Heart right ventricle (tissue), 16 donors: Measurements from ENCODE around the gene TMEM170B. TPM values are rescaled to one million over a fixed set of nuclear protein-coding genes. Genes with fewer than 3 reads are reported as not detected.

ENCODE experiments used
- ATAC-seq, 8 donors: fragments of 200-7000 bp; cut with Tn5 transposase; one replicate each; pipeline ENCODE4 v1.9.1; 2020; ENCODE audit warnings: mild to moderate bottlenecking in 8 of 8, moderate library complexity in 8 of 8, moderate number of reproducible peaks in 1 of 8
- DNase-seq, 2 donors: peaks; one replicate each; pipeline ENCODE4 v3.0.0-alpha.2; 2020
- H3K27ac ChIP-seq, 10 donors: fragments of 200-600 bp; sonication (generic) in 2 of 10; one replicate each; pipeline versions ENCODE4 v1.5.0 to v1.8.0; 2020 to 2022; ENCODE audit warnings: mild to moderate bottlenecking in 3 of 10
- H3K27me3 ChIP-seq, 7 donors: fragments of 200-600 bp; one replicate each; pipeline ENCODE4 v1.8.0; 2021 to 2022; ENCODE audit warnings: mild to moderate bottlenecking in 2 of 7
- H3K36me3 ChIP-seq, 9 donors: fragments of 200-600 bp; sonication (generic) in 1 of 9; one replicate each; pipeline versions ENCODE4 v1.5.0 to v1.8.0; 2020 to 2022; ENCODE audit warnings: mild to moderate bottlenecking in 2 of 9
- H3K4me1 ChIP-seq, 9 donors: fragments of 200-600 bp; sonication (generic) in 1 of 9; one replicate each; pipeline versions ENCODE4 v1.5.0 to v1.8.0; 2020 to 2022; ENCODE audit warnings: mild to moderate bottlenecking in 4 of 9
- H3K4me3 ChIP-seq, 10 donors: fragments of 200-600 bp; sonication (generic) in 2 of 10; one replicate each; pipeline versions ENCODE4 v1.5.0 to v1.8.0; 2020 to 2022; ENCODE audit warnings: mild to moderate bottlenecking in 7 of 10, moderate library complexity in 2 of 10
- H3K9me3 ChIP-seq, 11 donors: fragments of 200-600 bp in 10 of 11; sonication (generic) in 2 of 11; one replicate each; pipeline versions ENCODE4 v1.5.0 to v1.8.0; 2013 to 2022; ENCODE audit warnings: mild to moderate bottlenecking in 2 of 11, control low read depth in 1 of 11, moderate library complexity in 1 of 11
- WGBS, 2 donors: extraction: QIAGEN DNeasy Blood & Tissue Kit; methylation state at CpG; one replicate each; pipeline ENCODE4 v1.1.7; 2013; ENCODE audit warnings: inconsistent platforms in 1 of 2; 5-methylcytosine and 5-hydroxymethylcytosine counted together
- intact Hi-C, 10 donors: fragments of 100-400 bp; cut with DNase I; formaldehyde crosslinking; loops; one replicate each; pipeline versions ENCODE4 v1.11.1 to v1.14.2; 2022
- long read RNA-seq, 3 donors: library from polyadenylated mRNA; unstranded; transcript quantifications; one replicate each; pipeline ENCODE4 v2.0.0, GENCODE V29; 2020 to 2021
- polyA plus RNA-seq, 2 donors: library from polyadenylated mRNA; stranded (reverse); fragments of 200-250 nt; gene quantifications; one replicate each; pipeline ENCODE4 v1.2.3, GENCODE V29; 2013
- total RNA-seq, 10 donors: library from RNA; stranded (reverse); fragmentation: NEBNext Ultra II Directional in 3 of 10; extraction: Animal tissue kit (Norgen Biotek cat#: 25700) in 3 of 10; gene quantifications; one replicate each; pipeline versions ENCODE4 v1.2.1 to v1.2.4, GENCODE V29; 2021 to 2023
- TF ChIP-seq, protein P1 (sequence below), 9 donors: fragments of 200-600 bp; sonication (generic) in 2 of 9; IDR thresholded peaks; one replicate each; pipeline versions ENCODE4 v1.5.0 to v1.8.0; 2021 to 2022; ENCODE audit warnings: antibody characterized with exemption in 9 of 9, mild to moderate bottlenecking in 5 of 9, moderate library complexity in 1 of 9
- donor health status: Arrhythmogenic right ventricular cardiomyopathy.
- donor health status: ischemic (EF 13 %, LVEDD 7.1; RV severe dilation, severe dysfunction).
- donor health status: healthy with polysubstance abuse.
- donor health status: DM: no; HTN: yes; CAD: no.
- donor health status: DM: no; HTN: no; CAD: no.
- donor health status: ischemic (EF 25% LVEDD 6.9; RV normal size, moderate dysfunction).
- donor health status: ischemic (EF 25% LVEDD 5.7; RV mildly dilated, moderate dysfunction).
- donor health status: healthy.
- donor health status: DM: yes; HTN: yes; CAD: no.
- donor health status: Ischemic cardiomyopathy.
- donor health status: ischemic (EF 35%, LVEDD 5.7; RV mildly dilated, moderate dysfunction).
- donor health status: nonischemic (EF 11% LVEDD 7.7; RV severe dilation, severe dysfunction).
- donor health status: DM: yes; HTN: yes; CAD: no.
- donor health status: PGD.
- donor health status: ischemic (EF 29% LVEDD 5.4; RV normal size, mild dysfunction).
- donor health status: nonischemic (EF 23%, LVEDD 6.1; RV moderate dilation, normal function).

The TMEM170B gene, protein sequence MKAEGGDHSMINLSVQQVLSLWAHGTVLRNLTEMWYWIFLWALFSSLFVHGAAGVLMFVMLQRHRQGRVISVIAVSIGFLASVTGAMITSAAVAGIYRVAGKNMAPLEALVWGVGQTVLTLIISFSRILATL
- total RNA-seq: 1 to 10 TPM; 3.3 to 5.3 (median 4.3) TPM
- polyA plus RNA-seq: 1 to 10 TPM; 1.3 TPM
- long read RNA-seq, donor 1, full-length matches to known transcripts: 17 of 19 reads
- long read RNA-seq, donor 1, partial matches to known transcripts: 0 of 19 reads
- long read RNA-seq, donor 1, other reads (novel, unspliced or antisense): 2 of 19 reads
- long read RNA-seq, donor 2, full-length matches to known transcripts: 24 of 24 reads
- long read RNA-seq, donor 2, partial matches to known transcripts: 0 of 24 reads
- long read RNA-seq, donor 2, other reads (novel, unspliced or antisense): 0 of 24 reads
- long read RNA-seq, donor 3, partial matches to known transcripts: 0 of 1 reads
- long read RNA-seq, donor 3, other reads (novel, unspliced or antisense): 1 of 1 reads

DNA sequence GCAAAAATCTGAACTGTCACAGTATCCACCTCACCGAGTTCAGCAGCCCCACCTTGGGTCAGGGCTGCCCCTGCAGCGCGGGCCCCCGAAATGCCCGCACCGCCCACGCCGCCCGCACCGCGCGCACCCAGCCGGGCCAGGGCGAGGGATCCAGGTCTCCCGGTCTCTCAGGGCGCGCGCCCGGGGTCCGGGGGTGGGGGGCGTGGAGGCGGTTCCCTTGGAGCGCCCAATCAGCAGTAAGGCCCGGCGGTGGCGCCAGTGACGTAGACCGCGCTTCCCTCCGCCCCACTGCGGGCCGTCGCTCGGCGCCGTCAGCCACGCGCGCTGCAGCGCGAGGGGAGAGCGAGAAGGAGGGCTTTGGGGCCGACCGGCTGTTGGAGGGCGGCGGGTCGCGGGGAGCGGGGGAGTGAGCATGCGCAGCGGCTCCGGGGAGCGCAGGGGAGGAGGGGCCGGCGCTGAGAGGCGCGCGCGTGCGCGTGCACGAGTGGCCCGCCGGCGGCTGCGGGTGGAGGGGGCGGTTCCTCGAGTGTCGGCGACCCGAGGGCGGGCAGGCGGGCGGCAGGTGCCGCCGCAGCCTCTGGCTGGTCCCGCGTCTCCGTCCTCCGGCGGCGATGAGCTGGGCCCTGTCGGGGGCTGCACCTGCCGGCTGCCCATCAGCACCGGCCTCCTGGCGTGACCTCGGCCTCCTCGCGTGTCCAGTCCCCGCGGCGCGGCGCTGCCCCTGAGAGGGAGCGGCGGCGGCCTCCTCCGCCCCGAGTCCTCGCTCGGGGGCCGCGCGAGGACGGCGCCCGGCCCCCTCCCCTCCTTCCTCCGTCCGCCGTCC, at the start of gene TMEM170B:
Gene TMEM170B, plus strand, starts transcription at position 521 of the 823 bp plus-strand sequence. CDS start 529 bp downstream, outside the sequence.
- TF ChIP-seq, protein P1, sequence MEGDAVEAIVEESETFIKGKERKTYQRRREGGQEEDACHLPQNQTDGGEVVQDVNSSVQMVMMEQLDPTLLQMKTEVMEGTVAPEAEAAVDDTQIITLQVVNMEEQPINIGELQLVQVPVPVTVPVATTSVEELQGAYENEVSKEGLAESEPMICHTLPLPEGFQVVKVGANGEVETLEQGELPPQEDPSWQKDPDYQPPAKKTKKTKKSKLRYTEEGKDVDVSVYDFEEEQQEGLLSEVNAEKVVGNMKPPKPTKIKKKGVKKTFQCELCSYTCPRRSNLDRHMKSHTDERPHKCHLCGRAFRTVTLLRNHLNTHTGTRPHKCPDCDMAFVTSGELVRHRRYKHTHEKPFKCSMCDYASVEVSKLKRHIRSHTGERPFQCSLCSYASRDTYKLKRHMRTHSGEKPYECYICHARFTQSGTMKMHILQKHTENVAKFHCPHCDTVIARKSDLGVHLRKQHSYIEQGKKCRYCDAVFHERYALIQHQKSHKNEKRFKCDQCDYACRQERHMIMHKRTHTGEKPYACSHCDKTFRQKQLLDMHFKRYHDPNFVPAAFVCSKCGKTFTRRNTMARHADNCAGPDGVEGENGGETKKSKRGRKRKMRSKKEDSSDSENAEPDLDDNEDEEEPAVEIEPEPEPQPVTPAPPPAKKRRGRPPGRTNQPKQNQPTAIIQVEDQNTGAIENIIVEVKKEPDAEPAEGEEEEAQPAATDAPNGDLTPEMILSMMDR (IDR thresholded peaks at IDR 0.05): no peak
- H3K4me1 ChIP-seq: peaks cover 0 to 42% (median 8%) of the 10 kb centered on the region in 9 donors
- H3K27me3 ChIP-seq: no peaks in the 10 kb centered on the region
- peak; percentile 98 to 99 (median 99) for ATAC-seq
- H3K36me3 ChIP-seq: no peaks in the 10 kb centered on the region
- intact Hi-C loops: no loop called here
- peak within 1 kb of the TSS; percentile 58 to 93 (median 88) for H3K4me3 ChIP-seq
- peak within 1 kb of the TSS in 9 of 10 donors; percentile 57 to 95 (median 80) for H3K27ac ChIP-seq
- DNase-seq: peak; percentile 92 to 98
- 0% methylated on average over 79 to 110 of the region's 110 CpGs for WGBS, 2 donors
- H3K9me3 ChIP-seq: no peaks in the 10 kb centered on the region

DNA sequence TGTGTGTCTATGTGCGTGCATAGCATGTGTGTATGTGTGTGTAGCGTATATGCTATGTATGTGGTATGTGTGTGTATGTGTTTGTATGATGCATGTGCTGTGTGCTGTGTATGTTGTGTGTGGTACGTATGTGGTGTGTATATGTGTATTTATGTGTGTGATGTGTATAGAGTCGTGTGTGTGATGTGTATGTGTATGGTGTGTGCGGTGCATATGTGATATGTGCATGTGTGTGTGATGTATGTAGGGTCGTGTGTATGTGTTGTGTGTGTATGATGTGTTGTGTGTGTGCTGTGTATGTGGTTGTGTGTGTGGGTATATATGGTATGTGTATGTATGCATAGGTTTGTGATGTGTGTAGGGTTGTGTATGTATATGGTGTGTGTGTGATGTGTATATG, 46.6 kb upstream of the TMEM170B start:
- intact Hi-C loops: loop anchor here (10.0 kb wide), 5 partner anchors 126 to 536 kb away; partner anchors contain the start of gene NEDD9 (in 4 of the 10)
- H3K4me3 ChIP-seq: no peak overlapping the region
- no peak for ATAC-seq

DNA sequence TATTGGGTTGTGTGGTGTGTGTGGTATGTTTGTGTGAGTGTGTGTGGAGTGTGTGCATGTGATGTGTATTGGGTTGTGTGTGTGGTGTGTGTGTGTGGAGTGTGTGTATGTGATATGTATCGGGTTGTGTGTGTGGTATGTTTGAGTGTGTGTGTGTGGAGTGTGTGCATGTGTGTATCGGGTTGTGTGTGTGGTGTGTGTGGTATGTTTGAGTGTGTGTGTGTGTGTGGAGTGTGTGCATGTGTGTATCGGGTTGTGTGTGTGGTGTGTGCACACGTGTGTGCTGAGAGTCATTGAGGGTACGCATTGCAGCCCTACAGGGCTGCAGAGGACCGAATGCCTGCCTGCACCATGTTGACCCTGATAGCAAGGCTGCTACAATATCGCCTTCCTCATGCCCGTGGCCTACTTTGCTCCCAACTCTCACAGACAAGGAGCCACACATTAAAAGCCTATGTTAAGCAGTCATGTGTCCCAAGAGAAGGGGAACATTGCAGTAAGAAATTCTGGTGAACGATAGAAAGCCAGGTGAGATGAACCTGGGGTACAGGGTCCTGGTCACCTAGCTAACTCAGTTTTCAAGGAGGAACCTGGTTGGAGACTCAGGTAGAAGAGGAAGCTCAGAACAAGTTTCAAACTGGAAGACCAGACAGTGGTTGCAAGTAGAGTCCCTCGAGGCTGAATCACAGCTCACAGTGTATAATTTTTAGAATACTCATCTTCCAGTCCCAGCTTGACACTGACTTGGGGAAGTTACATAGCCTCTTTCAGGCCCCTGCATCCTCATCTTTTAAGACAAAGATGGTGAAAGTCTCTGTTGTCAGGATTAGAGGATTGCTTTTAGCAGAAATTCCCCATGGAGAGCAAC, 45.7 kb upstream of the TMEM170B start:
- Histone ChIP-seq H3K27ac (no peak overlapping the region), H3K9me3 (no peaks in the 10 kb centered on the region), H3K27me3 (peaks cover 0 to 4% (median 0%) of the 10 kb centered on the region in 7 donors), H3K36me3 (no peaks in the 10 kb centered on the region), H3K4me1 (peaks cover 0 to 22% (median 10%) of the 10 kb centered on the region in 9 donors), H3K4me3 (no peak overlapping the region)
- 89 to 90% methylated on average over 10 of the region's 10 CpGs for WGBS, 2 donors
- TF ChIP-seq, protein P1 (IDR thresholded peaks at IDR 0.05): no peak
- no peak for DNase-seq
- intact Hi-C loops: loop anchor here (10.0 kb wide), 5 partner anchors 127 to 537 kb away; partner anchors contain the start of gene NEDD9 (in 4 of the 10)
- no peak for ATAC-seq

More for the DNA sequence above, 46.6 kb upstream of the TMEM170B start:
- peaks cover 0 to 4% (median 0%) of the 10 kb centered on the region in 7 donors for H3K27me3 ChIP-seq
- TF ChIP-seq, protein P1 (IDR thresholded peaks at IDR 0.05): no peak
- H3K27ac ChIP-seq: no peak overlapping the region
- H3K36me3 ChIP-seq: no peaks in the 10 kb centered on the region
- H3K4me1 ChIP-seq: peaks cover 0 to 17% (median 5%) of the 10 kb centered on the region in 9 donors
- 64 to 65% methylated on average over 6 of the region's 6 CpGs for WGBS, 2 donors
- H3K9me3 ChIP-seq: no peaks in the 10 kb centered on the region
- DNase-seq: no peak
